A549 (cell line): ENCODE data around the gene MSRB3. TPM values are rescaled to one million over a fixed set of nuclear protein-coding genes. Genes with fewer than 3 reads are reported as not detected.

Experiments used
- ATAC-seq, 2 experiments: fragments of 200-7000 bp in 1 of 2; fragments of >200 bp in 1 of 2; cut with Nextera tagmentation in 1 of 2; cut with Tn5 transposase in 1 of 2; 3 replicates each; pipeline versions ENCODE4 v1.8.0 to v1.9.1; 2018 to 2020; ENCODE audit warnings: mild to moderate bottlenecking in 1 of 2, moderate library complexity in 1 of 2
- CTCF ChIA-PET: fragments of 300-600 bp; sonication (Branson Sonifier 250); formaldehyde crosslinking; extraction: SDS; loops from one replicate; lab custom pipeline; 2021; ENCODE audit warnings: antibody characterized with exemption, inconsistent platforms; lab: Yijun Ruan, JAX
- POLR2A ChIA-PET: fragments of 350-600 bp; formaldehyde crosslinking; extraction: SDS; loops from one replicate; lab custom pipeline; 2021; ENCODE audit warnings: antibody characterized with exemption, inconsistent platforms; lab: Yijun Ruan, JAX
- DNase-seq, 2 experiments: peaks; one replicate each; pipeline versions ENCODE4 v3.0.0 to v3.0.0-alpha.2; 2011 to 2016; ENCODE audit warnings: low read depth in 1 of 2, low spot score in 1 of 2
- FAIRE-seq: peaks from 2 replicates; lab custom pipeline; 2011; peaks lifted over from hg19 to GRCh38; lab: Jason Lieb, UNC
- H3K27ac ChIP-seq, 2 experiments: fragments of >200 bp; sonication (Bioruptor Twin); formaldehyde crosslinking; 3 replicates each; pipeline ENCODE4 v1.5.1; 2016 to 2017
- H3K4me1 ChIP-seq: fragments of >200 bp; sonication (Bioruptor Twin); formaldehyde crosslinking; 3 replicates; pipeline ENCODE4 v1.6.1; 2016
- H3K4me2 ChIP-seq: fragments of >200 bp; sonication (Bioruptor Twin); formaldehyde crosslinking; 3 replicates; pipeline ENCODE4 v1.6.1; 2016
- H3K4me3 ChIP-seq: fragments of >200 bp; sonication (Bioruptor Twin); formaldehyde crosslinking; 3 replicates; pipeline ENCODE4 v1.5.1; 2016
- H3K9me3 ChIP-seq: fragments of >200 bp; sonication (Bioruptor Twin); formaldehyde crosslinking; 3 replicates; pipeline ENCODE4 v1.6.1; 2016
- ATOH8 ChIP-seq: fragments of 250-450 bp; sonication (Bioruptor Pico); IDR thresholded peaks from 2 replicates; pipeline ENCODE4 v1.5.0; 2020; ENCODE audit warnings: low read depth, mild to moderate bottlenecking, moderate library complexity
- BCL3 ChIP-seq: fragments of >200 bp; sonication (Bioruptor Twin); formaldehyde crosslinking; IDR thresholded peaks from 3 replicates; pipeline ENCODE4 v1.6.1; 2016
- CBX2 ChIP-seq: fragments of 200-600 bp; sonication (generic); IDR thresholded peaks from 2 replicates; pipeline ENCODE4 v1.6.1; 2016; ENCODE audit warnings: low read depth, mild to moderate bottlenecking, borderline replicate concordance
- CBX8 ChIP-seq: fragments of 200-600 bp; sonication (generic); IDR thresholded peaks from 2 replicates; pipeline ENCODE4 v1.6.1; 2016
- CHD4 ChIP-seq: fragments of 200-600 bp; sonication (generic); IDR thresholded peaks from 2 replicates; pipeline ENCODE4 v1.6.1; 2016; ENCODE audit warnings: antibody characterized with exemption, mild to moderate bottlenecking, borderline replicate concordance
- ESRRA ChIP-seq: fragments of 150-350 bp; IDR thresholded peaks from 2 replicates; pipeline ENCODE4 v1.6.1; 2014; ENCODE audit warnings: mild to moderate bottlenecking, low read length, borderline replicate concordance
- FOSB ChIP-seq: fragments of 250-450 bp; sonication (Bioruptor Pico); IDR thresholded peaks from 2 replicates; pipeline ENCODE4 v1.5.0; 2020; ENCODE audit warnings: mild to moderate bottlenecking, moderate library complexity
- FOSL2 ChIP-seq, 2 experiments: fragments of 450-650 bp in 1 of 2; fragments of >200 bp in 1 of 2; sonication (Bioruptor Twin) in 1 of 2; formaldehyde crosslinking; IDR thresholded peaks; 2 replicates each; pipeline versions ENCODE4 v1.5.0 to v1.6.1; 2016 to 2020; ENCODE audit warnings: mild to moderate bottlenecking in 1 of 2, moderate library complexity in 1 of 2
- GATA3 ChIP-seq: IDR thresholded peaks from 2 replicates; pipeline ENCODE4 v1.6.1; 2012; ENCODE audit warnings: borderline replicate concordance
- HEYL ChIP-seq: fragments of 250-450 bp; sonication (Bioruptor Pico); IDR thresholded peaks from 2 replicates; pipeline ENCODE4 v1.8.0; 2021; ENCODE audit warnings: mild to moderate bottlenecking, moderate library complexity
- HOXA7 ChIP-seq: fragments of 250-450 bp; sonication (Bioruptor Pico); IDR thresholded peaks from 2 replicates; pipeline ENCODE4 v1.5.0; 2020; ENCODE audit warnings: mild to moderate bottlenecking, moderate library complexity
- HOXB13 ChIP-seq: fragments of 250-450 bp; sonication (Bioruptor Pico); IDR thresholded peaks from 2 replicates; pipeline ENCODE4 v1.5.0; 2020; ENCODE audit warnings: low read depth, mild to moderate bottlenecking, moderate library complexity
- JUNB ChIP-seq: fragments of >200 bp; sonication (Bioruptor Twin); formaldehyde crosslinking; IDR thresholded peaks from 2 replicates; pipeline ENCODE4 v1.6.1; 2016
- MAFK ChIP-seq: fragments of 450-650 bp; IDR thresholded peaks from 2 replicates; pipeline ENCODE4 v1.6.1; 2014; ENCODE audit not compliant: partially characterized antibody
- MAZ ChIP-seq: fragments of 150-350 bp; IDR thresholded peaks from 2 replicates; pipeline ENCODE4 v1.6.1; 2014; ENCODE audit warnings: antibody characterized with exemption, low read depth, low read length, borderline replicate concordance
- MYC ChIP-seq: IDR thresholded peaks from 2 replicates; pipeline ENCODE4 v1.6.1; 2012; ENCODE audit warnings: mild to moderate bottlenecking, inconsistent platforms, low read length, improper control_type of control experiment, borderline replicate concordance
- NPAS2 ChIP-seq: fragments of 250-450 bp; sonication (Bioruptor Pico); IDR thresholded peaks from 2 replicates; pipeline ENCODE4 v1.8.0; 2022; ENCODE audit warnings: mild to moderate bottlenecking, moderate library complexity, borderline replicate concordance
- NR3C1 ChIP-seq: fragments of >200 bp; sonication (Bioruptor Twin); formaldehyde crosslinking; IDR thresholded peaks from 3 replicates; pipeline ENCODE4 v1.6.1; 2017
- RNF2 ChIP-seq: fragments of 200-600 bp; sonication (generic); IDR thresholded peaks from 2 replicates; pipeline ENCODE4 v1.6.1; 2016; ENCODE audit warnings: low read depth, mild to moderate bottlenecking, antibody characterized with exemption, moderate library complexity, borderline replicate concordance
- SMC3 ChIP-seq: fragments of >200 bp; sonication (Bioruptor Twin); formaldehyde crosslinking; IDR thresholded peaks from 3 replicates; pipeline ENCODE4 v1.6.1; 2018; ENCODE audit warnings: inconsistent platforms
- ZC3H11A ChIP-seq: fragments of 450-650 bp; IDR thresholded peaks from 2 replicates; pipeline ENCODE4 v1.6.1; 2014; ENCODE audit warnings: antibody characterized with exemption, mild to moderate bottlenecking
- ZNF302 ChIP-seq: fragments of 250-450 bp; sonication (Bioruptor Pico); IDR thresholded peaks from 2 replicates; pipeline ENCODE4 v1.9.0; 2021; ENCODE audit warnings: inconsistent platforms, mild to moderate bottlenecking, moderate library complexity
- WGBS: methylation state at CpG from one replicate; pipeline ENCODE4 v1.1.6; 2017; ENCODE audit errors: missing lambda C conversion rate; 5-methylcytosine and 5-hydroxymethylcytosine counted together
- polyA plus RNA-seq, 4 experiments: library from polyadenylated mRNA; depleted of rRNA in 3 of 4; stranded (reverse); fragments of >200 nt; fragmentation: RNase III in 1 of 4; extraction: RNeasy Plus Mini Kit Qiagen cat#74134 plus additional on column Dnase treatment in 1 of 4; gene quantifications; 2 replicates in 3 of 4; 3 replicates in 1 of 4; pipeline ENCODE4 v1.2.3, GENCODE V29; 2011 to 2017
- TF ChIP-seq, protein P1 (sequence below): IDR thresholded peaks from 2 replicates; pipeline ENCODE4 v1.6.1; 2012
- TF ChIP-seq, protein P2 (sequence below): fragments of 200-600 bp; sonication (generic); IDR thresholded peaks from 2 replicates; pipeline ENCODE4 v1.6.1; 2016; ENCODE audit warnings: antibody characterized with exemption, mild to moderate bottlenecking, moderate library complexity

The MSRB3 gene
- polyA plus RNA-seq, 2 of the 4 experiments (the other 2 are of a cell fraction): 25.2 to 46.1 TPM

GRCh38 chr12:65443038-65443437 lies 164.6 kb downstream of the MSRB3 start (continued):
- no peak for TF ChIP-seq RNF2
- TF ChIP-seq ZC3H11A: no peak
- TF ChIP-seq CHD4: no peak
- TF ChIP-seq ESRRA: no peak
- no peak for TF ChIP-seq HOXA7 (CRISPR knock-in tag)
- no peak for TF ChIP-seq MYC
- TF ChIP-seq, protein P1, sequence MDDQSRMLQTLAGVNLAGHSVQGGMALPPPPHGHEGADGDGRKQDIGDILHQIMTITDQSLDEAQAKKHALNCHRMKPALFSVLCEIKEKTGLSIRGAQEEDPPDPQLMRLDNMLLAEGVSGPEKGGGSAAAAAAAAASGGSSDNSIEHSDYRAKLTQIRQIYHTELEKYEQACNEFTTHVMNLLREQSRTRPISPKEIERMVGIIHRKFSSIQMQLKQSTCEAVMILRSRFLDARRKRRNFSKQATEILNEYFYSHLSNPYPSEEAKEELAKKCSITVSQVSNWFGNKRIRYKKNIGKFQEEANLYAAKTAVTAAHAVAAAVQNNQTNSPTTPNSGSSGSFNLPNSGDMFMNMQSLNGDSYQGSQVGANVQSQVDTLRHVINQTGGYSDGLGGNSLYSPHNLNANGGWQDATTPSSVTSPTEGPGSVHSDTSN: no peak

DNA sequence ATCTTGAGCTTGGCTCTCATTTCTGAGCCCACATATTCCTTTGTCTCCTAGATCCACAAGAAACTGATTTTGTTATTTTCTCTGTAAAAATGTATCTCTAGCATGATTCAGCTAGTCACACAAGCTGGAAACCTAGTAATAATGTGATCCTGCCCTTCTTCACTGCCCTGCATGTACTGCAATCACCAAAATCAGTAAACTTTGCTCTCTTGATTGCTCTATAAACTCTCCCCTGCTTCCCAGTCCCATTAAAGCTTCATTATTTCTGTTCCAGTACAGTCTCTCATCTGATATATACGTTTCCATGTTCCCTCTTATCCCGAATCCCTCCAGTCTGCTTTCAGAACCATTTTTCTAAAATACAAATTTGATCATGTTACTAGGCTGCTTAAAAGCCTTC lies 166.5 kb downstream of the MSRB3 start:
- Histone ChIP-seq H3K27ac (no peak overlapping the region), H3K4me1 (peaks cover 6% of the 10 kb centered on the region), H3K9me3 (no peaks in the 10 kb centered on the region), H3K4me2 (no peak overlapping the region), H3K4me3 (no peak overlapping the region)
- 93% methylated on average over 2 of the region's 2 CpGs for WGBS
- no peak for FAIRE-seq
- no peak for ATAC-seq
- no peak for TF ChIP-seq NR3C1
- TF ChIP-seq JUNB: no peak
- no peak for TF ChIP-seq CHD4
- no peak for TF ChIP-seq MAZ
- TF ChIP-seq GATA3: no peak
- no peak for TF ChIP-seq FOSB (CRISPR knock-in tag)
- TF ChIP-seq ZNF302 (CRISPR knock-in tag): no peak
- no peak for TF ChIP-seq NPAS2
- TF ChIP-seq FOSL2 (IDR thresholded peaks at IDR 0.05): no peak
- no peak for TF ChIP-seq FOSL2 (CRISPR knock-in tag; IDR thresholded peaks at IDR 0.05)
- no peak for TF ChIP-seq HEYL
- no peak for TF ChIP-seq HOXB13 (CRISPR knock-in tag)
- TF ChIP-seq ATOH8: no peak
- no peak for TF ChIP-seq CBX2
- TF ChIP-seq CBX8: no peak
- TF ChIP-seq, protein P2, sequence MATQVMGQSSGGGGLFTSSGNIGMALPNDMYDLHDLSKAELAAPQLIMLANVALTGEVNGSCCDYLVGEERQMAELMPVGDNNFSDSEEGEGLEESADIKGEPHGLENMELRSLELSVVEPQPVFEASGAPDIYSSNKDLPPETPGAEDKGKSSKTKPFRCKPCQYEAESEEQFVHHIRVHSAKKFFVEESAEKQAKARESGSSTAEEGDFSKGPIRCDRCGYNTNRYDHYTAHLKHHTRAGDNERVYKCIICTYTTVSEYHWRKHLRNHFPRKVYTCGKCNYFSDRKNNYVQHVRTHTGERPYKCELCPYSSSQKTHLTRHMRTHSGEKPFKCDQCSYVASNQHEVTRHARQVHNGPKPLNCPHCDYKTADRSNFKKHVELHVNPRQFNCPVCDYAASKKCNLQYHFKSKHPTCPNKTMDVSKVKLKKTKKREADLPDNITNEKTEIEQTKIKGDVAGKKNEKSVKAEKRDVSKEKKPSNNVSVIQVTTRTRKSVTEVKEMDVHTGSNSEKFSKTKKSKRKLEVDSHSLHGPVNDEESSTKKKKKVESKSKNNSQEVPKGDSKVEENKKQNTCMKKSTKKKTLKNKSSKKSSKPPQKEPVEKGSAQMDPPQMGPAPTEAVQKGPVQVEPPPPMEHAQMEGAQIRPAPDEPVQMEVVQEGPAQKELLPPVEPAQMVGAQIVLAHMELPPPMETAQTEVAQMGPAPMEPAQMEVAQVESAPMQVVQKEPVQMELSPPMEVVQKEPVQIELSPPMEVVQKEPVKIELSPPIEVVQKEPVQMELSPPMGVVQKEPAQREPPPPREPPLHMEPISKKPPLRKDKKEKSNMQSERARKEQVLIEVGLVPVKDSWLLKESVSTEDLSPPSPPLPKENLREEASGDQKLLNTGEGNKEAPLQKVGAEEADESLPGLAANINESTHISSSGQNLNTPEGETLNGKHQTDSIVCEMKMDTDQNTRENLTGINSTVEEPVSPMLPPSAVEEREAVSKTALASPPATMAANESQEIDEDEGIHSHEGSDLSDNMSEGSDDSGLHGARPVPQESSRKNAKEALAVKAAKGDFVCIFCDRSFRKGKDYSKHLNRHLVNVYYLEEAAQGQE: no peak
- TF ChIP-seq BCL3: no peak
- TF ChIP-seq MAFK: no peak
- TF ChIP-seq, protein P1: no peak
- TF ChIP-seq SMC3: no peak
- DNase-seq: no peak
- ChIA-PET POLR2A (interaction anchor here (0.6 kb wide), 1 partner anchor 63 kb away, joined by 7 read pairs; no protein-coding TSS in a partner anchor), CTCF (no interaction called here)
